Adrenal gland (tissue), 5 donors: ENCODE measurements around the gene DLK2.

Experiments
- CTCF ChIP-seq, 6 experiments: fragments of 450-650 bp in 4 of 6; fragments of 200-600 bp in 2 of 6; sonication (generic) in 1 of 6; IDR thresholded peaks; 1 replicate in 5 of 6; 2 replicates in 1 of 6; pipeline versions ENCODE4 v1.5.1 to v1.8.0; 2016 to 2021; ENCODE audit warnings: antibody characterized with exemption in 6 of 6, mild to moderate bottlenecking in 2 of 6, moderate library complexity in 1 of 6
- POLR2A ChIP-seq, 2 donors: fragments of 450-650 bp; IDR thresholded peaks; one replicate each; pipeline ENCODE4 v1.6.1; 2017; ENCODE audit warnings: antibody characterized with exemption in 2 of 2, mild to moderate bottlenecking in 2 of 2, moderate library complexity in 1 of 2
- donor health status: DM: no; HTN: no; CAD: no.

- TF ChIP-seq CTCF (IDR thresholded peaks at IDR 0.05), result no peak
- TF ChIP-seq POLR2A (IDR thresholded peaks at IDR 0.05), result no peak
These were observed 20.2 kb upstream of the DLK2 start for GRCh38 chr6:43475516-43475915.
